CD4-positive, alpha-beta T cell (primary cell): Measurements from ENCODE around the gene CYP11A1. TPM values are rescaled to one million over a fixed set of nuclear protein-coding genes. Genes with fewer than 3 reads are reported as not detected.

ENCODE experiments used
- ATAC-seq: fragments of 200-7000 bp; cut with Tn5 transposase; one replicate; pipeline ENCODE4 v1.10.0; 2022; ENCODE audit warnings: mild to moderate bottlenecking; ENCODE audit not compliant: poor library complexity
- CTCF ChIA-PET: fragments of 350-600 bp; sonication (Branson Sonifier 250); formaldehyde crosslinking; loops from one replicate; lab custom pipeline; 2021; ENCODE audit warnings: antibody characterized with exemption, inconsistent platforms; lab: Charles Lee
- POLR2A ChIA-PET: fragments of 350-600 bp; sonication (Branson Sonifier 250); formaldehyde crosslinking; loops from one replicate; lab custom pipeline; 2021; ENCODE audit warnings: antibody characterized with exemption, inconsistent platforms; lab: Charles Lee
- DNase-seq, 14 experiments: peaks; one replicate each; pipeline ENCODE4 v3.0.0-alpha.2; 2013 to 2020; ENCODE audit warnings: mixed read lengths in 2 of 14
- H3K27ac ChIP-seq, 2 donors: one replicate each; pipeline versions ENCODE4 v1.5.1 to v1.7.0; 2013; ENCODE audit warnings: low read length in 2 of 2, low read depth in 1 of 2, mild to moderate bottlenecking in 1 of 2
- H3K27me3 ChIP-seq, 2 experiments: 1 replicate in 1 of 2; 2 replicates in 1 of 2; pipeline versions ENCODE4 v1.6.1 to v1.7.0; 2013; ENCODE audit warnings: low read length in 2 of 2, control low read depth in 1 of 2, mild to moderate bottlenecking in 1 of 2, moderate library complexity in 1 of 2; ENCODE audit not compliant: insufficient read depth in 2 of 2, control insufficient read depth in 1 of 2
- H3K36me3 ChIP-seq: one replicate; pipeline ENCODE4 v1.6.1; 2013; ENCODE audit warnings: low read length, control low read depth; ENCODE audit not compliant: insufficient read depth
- H3K4me1 ChIP-seq: one replicate; pipeline ENCODE4 v1.6.1; 2013; ENCODE audit warnings: low read length, control low read depth; ENCODE audit not compliant: insufficient read depth
- H3K4me3 ChIP-seq: one replicate; pipeline ENCODE4 v1.5.1; 2013; ENCODE audit warnings: mild to moderate bottlenecking, low read length, moderate library complexity
- H3K9me3 ChIP-seq, 2 experiments: 1 replicate in 1 of 2; 2 replicates in 1 of 2; pipeline versions ENCODE4 v1.6.1 to v1.7.0; 2013; ENCODE audit warnings: low read length in 2 of 2, mild to moderate bottlenecking in 2 of 2, control low read depth in 1 of 2, moderate library complexity in 1 of 2; ENCODE audit not compliant: control insufficient read depth in 1 of 2, insufficient read depth in 1 of 2
- H3K27ac Mint-ChIP-seq: one replicate; pipeline ENCODE4 v1.8.0; 2020; ENCODE audit warnings: mixed read lengths
- H3K27me3 Mint-ChIP-seq: one replicate; pipeline ENCODE4 v1.8.0; 2021; ENCODE audit warnings: mixed read lengths
- H3K36me3 Mint-ChIP-seq: one replicate; pipeline ENCODE4 v1.8.0; 2021; ENCODE audit warnings: low read depth, mixed read lengths
- H3K4me1 Mint-ChIP-seq: one replicate; pipeline ENCODE4 v1.8.0; 2021; ENCODE audit warnings: low read depth, mixed read lengths
- H3K4me3 Mint-ChIP-seq: one replicate; pipeline ENCODE4 v1.8.0; 2020; ENCODE audit warnings: mild to moderate bottlenecking, mixed read lengths
- H3K9me3 Mint-ChIP-seq: one replicate; pipeline ENCODE4 v1.8.0; 2020; ENCODE audit warnings: mixed read lengths
- CTCF ChIP-seq: fragments of 200-600 bp; IDR thresholded peaks from one replicate; pipeline ENCODE4 v1.8.0; 2022; ENCODE audit warnings: antibody characterized with exemption, mild to moderate bottlenecking
- intact Hi-C, 2 experiments: fragments of 100-400 bp; cut with DNase I in 1 of 2; cut with micrococcal nuclease in 1 of 2; formaldehyde crosslinking; loops; one replicate each; pipeline versions ENCODE4 v1.15.1 to v1.9.0; 2023 to 2025; cut with DNase I, micrococcal nuclease
- total RNA-seq, 174 experiments: library from RNA in 2 of 174; stranded (reverse) in 2 of 174; gene quantifications; one replicate each; pipeline ENCODE4 v1.2.3 and lab custom pipeline; 2021 to 2026

CYP11A1 gene
- total RNA-seq, 2 experiments from 2014 or later: not detected

DNA sequence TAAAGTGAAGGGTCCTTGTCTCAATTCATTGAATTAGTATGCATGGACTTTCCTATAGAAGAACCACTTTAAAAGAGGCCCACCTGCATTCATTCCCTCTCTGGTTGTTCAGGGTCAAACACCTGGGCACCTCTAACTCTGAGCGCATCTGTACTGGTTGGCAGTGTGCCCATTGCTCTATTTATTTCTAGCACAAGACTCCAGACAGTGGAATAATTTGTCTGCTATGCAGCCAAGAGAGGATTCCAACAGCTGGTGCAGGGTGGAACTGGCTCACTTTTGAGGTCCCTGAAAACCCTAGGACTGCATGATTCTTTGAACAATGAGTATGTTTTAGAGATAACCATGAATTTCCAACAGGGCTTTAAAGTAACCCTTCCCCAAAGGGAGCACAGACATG, 73.4 kb downstream of the CYP11A1 start:
- Mint-ChIP-seq H3K4me3 (no peak overlapping the region), H3K27me3 (peaks cover 49% of the 10 kb centered on the region), H3K27ac (no peak overlapping the region), H3K9me3 (no peaks in the 10 kb centered on the region), H3K36me3 (no peaks in the 10 kb centered on the region), H3K4me1 (no peaks in the 10 kb centered on the region)
- DNase-seq (no peak), ATAC-seq (no peak)
- intact Hi-C loops: no loop called here
- ChIA-PET POLR2A (no interaction called here), CTCF (no interaction called here)
- Histone ChIP-seq H3K9me3 (peaks cover 0 to 19% of the 10 kb centered on the region in 2 experiments), H3K27me3 (peaks cover 14 to 24% of the 10 kb centered on the region in 2 experiments), H3K4me1 (no peaks in the 10 kb centered on the region), H3K27ac (no peak overlapping the region), H3K36me3 (no peaks in the 10 kb centered on the region), H3K4me3 (no peak overlapping the region)
- TF ChIP-seq CTCF: no peak

DNA sequence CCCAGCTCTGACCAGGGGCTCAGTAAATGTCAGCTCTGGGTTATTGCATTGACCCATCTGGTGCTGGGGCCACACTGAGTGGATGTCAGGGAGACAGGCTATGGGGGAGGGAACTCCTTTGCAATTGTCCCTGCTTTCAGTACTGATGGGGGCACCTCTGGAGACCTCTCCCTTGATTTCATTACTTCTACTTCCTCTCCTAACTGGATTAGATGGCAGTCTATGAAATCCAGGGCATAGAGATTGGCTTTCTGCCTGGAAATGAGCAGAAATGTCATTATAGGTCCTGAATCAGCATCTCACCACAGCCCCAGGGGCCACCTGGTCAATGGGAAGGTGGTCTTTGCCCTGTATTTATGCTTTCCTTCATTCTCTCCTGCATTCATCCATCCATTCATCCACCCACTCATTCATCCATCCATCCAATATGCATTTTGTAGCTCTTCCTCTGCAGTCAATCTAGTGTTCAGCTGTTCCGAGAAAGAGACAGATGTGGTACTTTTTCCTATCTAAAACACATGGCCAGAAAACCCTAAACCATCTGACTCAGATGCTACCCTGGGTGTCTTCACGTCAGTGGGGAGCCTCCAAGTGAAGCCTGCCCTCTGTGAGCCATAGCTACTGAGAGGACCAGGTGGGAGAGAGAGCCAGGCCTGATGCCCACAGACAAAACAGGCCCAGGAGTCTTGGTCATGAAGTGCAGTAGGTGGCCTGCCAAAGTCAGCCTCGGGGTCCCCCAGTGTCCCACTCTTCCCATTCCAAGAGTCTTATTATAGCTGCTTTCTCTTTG, 74.2 kb downstream of the CYP11A1 start:
- ATAC-seq: no peak
- Mint-ChIP-seq H3K9me3 (no peaks in the 10 kb centered on the region), H3K36me3 (no peaks in the 10 kb centered on the region), H3K4me1 (no peaks in the 10 kb centered on the region), H3K27me3 (peaks cover 56% of the 10 kb centered on the region), H3K4me3 (no peak overlapping the region), H3K27ac (no peak overlapping the region)
- POLR2A ChIA-PET: no interaction called here
- CTCF ChIA-PET: no interaction called here
- no peak for DNase-seq
- Histone ChIP-seq H3K9me3 (peaks cover 0 to 19% of the 10 kb centered on the region in 2 experiments), H3K4me1 (no peaks in the 10 kb centered on the region), H3K27me3 (peaks cover 14 to 24% of the 10 kb centered on the region in 2 experiments), H3K4me3 (no peak overlapping the region), H3K36me3 (no peaks in the 10 kb centered on the region), H3K27ac (no peak overlapping the region)
- intact Hi-C loops: no loop called here
- no peak for TF ChIP-seq CTCF

DNA sequence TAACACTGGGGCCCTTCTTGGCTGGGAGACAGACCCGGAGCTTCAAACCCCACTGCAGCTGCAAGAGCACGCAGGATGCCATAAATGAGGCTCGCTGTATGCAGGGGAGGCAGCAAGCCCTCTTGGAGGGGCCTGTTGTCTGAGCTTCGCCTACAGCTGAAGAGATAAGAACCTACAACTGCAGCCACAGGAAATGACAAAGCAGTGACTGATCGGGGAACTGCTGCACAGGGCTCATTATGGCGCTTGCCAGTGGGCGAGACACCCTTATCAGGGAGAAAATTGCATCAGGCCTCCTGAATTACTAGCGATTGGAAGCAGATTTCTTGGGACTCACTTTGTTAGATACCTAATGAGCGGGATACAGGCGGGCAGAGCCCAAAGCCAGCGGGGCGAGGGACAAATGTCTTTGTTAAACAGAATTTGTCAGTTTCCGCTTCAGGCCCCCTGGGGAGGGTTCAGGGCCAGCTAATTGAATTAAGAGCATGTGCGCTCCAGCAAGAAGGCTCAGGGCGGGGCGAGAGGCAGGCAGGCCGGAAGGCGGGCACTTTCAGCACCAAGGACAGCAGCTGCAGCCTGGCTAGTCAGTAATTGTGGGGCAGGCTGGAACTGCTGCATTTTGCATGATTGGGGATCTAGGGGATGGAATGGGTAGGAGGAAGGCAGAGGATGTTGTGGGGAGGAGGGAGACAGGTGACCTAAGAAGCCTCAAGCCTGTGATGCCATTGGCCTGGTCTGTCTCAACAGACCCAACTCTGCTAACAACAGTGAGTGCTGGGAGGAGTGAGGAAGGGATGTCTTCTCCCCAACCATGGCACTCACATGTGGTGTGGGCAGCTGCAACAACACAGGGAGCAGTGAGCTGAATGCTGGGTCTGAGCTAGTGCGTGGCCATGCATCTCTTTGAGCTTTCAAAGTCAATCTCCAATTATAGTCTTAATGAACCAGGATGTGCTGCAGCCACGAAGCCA, 76.1 kb downstream of the CYP11A1 start:
- DNase-seq (peak; percentile 37 to 73 (median 53)), ATAC-seq (peak; percentile 41)
- Histone ChIP-seq H3K4me1 (no peaks in the 10 kb centered on the region), H3K36me3 (no peaks in the 10 kb centered on the region), H3K27me3 (peaks cover 14 to 24% of the 10 kb centered on the region in 2 experiments), H3K9me3 (peaks cover 0 to 19% of the 10 kb centered on the region in 2 experiments), H3K4me3 (no peak overlapping the region), H3K27ac (no peak overlapping the region)
- Mint-ChIP-seq H3K27me3 (peaks cover 64% of the 10 kb centered on the region), H3K4me1 (no peaks in the 10 kb centered on the region), H3K4me3 (no peak overlapping the region), H3K9me3 (no peaks in the 10 kb centered on the region), H3K36me3 (no peaks in the 10 kb centered on the region), H3K27ac (no peak overlapping the region)
- intact Hi-C loops: no loop called here
- CTCF ChIA-PET: no interaction called here
- no peak for TF ChIP-seq CTCF
- POLR2A ChIA-PET: no interaction called here
